ENCODE measurements around the gene PIGN.

Gene PIGN

DNA sequence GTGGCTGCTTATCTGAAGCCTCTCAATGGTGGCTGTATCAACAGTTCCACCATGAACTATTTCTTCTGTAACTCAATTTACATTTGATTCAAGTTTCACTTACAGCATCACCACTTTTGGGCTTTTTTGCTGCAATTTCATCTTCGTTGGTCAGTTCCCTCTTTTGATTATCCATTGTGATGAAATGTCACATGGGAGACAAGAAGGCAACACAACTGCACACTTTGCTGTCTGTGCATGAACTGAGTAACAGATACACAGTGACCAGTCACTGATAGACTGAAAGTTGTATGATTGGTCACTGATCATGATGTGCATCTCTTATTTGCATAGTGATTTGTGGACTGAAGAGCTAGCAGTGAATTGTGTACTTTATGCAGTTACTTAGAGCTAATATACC lies 163.3 kb downstream of the PIGN start:
- no peak for DNase-seq (ENCODE audit: extremely low read depth in 1 of 2, low read depth in 1 of 2)

DNA sequence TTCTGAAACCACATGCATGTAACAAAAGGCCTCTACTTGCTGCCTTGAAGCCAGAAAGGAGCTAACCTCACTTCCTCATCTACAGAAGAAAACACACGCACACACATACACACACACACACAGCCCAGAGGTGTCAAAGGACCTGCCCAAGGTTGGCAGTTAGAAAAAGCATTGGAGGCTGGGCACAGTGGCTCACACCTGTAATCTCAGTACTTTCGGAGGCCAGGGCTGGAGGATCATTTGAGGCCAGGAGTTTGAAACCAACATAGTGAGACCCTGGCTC lies 168.2 kb downstream of the PIGN start:
- DNase-seq (ENCODE audit: extremely low read depth in 1 of 2, low read depth in 1 of 2) = no peak

DNA sequence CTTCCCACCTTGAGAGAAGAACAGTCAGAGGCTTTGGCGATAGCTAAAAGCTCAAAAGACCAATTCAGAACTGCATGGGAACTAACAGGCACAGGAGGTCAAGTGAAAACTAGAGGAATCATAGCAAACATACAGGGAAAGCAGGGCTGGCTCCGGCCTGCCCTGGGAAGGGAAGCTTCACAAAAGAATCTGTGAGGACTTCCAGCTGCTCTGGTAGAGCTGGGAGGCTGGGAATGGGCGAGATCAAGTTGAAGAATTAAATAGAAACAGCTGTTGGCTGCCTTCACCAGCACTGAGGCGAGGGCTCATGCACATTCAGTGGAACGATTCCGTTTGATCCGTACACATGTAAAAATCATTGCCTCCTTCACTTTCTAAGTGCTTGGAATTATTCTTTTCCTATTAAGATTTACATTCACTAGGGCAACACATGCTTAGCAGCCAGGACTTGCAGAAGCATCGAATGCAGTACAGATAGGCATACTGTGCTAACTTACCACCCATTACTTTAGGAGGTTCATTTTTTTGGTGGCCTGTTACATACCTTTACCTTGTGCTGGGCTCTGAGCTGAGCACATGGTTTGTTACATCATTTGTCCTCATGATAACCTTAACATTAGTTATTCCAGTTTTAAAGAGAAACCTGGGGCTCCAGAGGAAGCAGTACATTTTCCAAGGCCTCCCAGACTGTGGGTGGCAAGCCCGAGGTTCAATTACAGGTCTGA lies 168.7 kb downstream of the PIGN start:
- DNase-seq (ENCODE audit: extremely low read depth in 1 of 2, low read depth in 1 of 2) = no peak

DNA sequence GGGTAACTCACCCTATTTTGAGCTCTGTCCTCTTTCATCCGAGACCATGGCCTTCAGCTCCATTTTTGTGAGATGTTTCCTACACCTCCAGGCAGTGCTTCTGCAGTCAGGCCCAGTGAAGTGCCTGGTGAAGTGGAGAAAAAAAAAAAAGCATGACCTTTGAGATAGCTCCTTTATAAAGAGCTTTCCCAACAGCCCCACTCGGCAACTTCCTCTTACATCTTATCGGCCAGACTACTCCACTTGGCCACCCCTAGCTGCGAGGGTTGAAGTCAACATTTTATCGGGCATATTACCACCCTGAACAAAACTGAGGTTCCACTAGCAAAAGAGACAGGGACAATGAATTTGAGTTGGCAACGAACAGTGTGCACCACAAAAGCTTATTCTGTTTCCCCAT lies 169.2 kb downstream of the PIGN start:
- no peak for DNase-seq (ENCODE audit: extremely low read depth in 1 of 2, low read depth in 1 of 2)

DNA sequence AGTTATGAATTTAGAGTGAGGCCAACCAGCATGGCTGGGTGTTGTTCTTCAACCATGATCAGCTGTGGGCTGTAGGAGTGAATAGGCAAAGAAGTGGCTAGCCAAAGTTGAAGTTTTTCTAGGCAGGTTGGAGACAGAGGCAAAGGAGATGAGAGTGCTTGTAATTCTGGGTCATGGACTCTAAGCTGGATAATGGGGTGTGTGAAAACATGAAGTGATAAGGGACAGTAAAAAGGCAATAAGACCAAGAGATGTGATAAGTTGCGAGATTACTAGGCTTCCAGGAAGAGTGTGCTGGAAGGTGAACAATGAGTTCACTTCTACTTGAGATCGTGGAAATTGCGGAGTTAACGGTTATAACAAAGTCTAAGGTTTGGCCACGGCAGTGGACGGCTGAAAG lies 175.4 kb downstream of the PIGN start:
- DNase-seq (ENCODE audit: extremely low read depth in 1 of 2, low read depth in 1 of 2) = no peak

DNA sequence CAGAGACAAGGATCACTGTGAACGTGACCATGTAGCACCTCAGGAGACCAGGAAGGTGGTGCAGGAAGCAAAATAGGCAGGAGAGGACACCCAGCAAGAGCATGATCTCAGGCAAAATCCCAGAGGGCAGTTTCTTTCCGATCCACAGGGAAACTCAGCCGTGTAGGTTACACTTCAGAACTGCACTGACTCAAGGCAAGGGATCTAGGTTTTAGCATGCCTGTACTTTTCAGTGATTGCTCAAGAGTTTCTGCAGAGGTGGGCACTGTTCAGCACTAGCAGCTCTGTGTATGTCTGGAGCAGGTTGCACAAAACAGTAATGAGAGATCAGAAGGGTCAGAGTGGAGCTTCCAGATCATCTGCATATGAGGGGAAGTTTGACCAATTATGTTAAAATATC lies 177.3 kb downstream of the PIGN start:
- no peak for DNase-seq (ENCODE audit: extremely low read depth in 1 of 2, low read depth in 1 of 2)

DNA sequence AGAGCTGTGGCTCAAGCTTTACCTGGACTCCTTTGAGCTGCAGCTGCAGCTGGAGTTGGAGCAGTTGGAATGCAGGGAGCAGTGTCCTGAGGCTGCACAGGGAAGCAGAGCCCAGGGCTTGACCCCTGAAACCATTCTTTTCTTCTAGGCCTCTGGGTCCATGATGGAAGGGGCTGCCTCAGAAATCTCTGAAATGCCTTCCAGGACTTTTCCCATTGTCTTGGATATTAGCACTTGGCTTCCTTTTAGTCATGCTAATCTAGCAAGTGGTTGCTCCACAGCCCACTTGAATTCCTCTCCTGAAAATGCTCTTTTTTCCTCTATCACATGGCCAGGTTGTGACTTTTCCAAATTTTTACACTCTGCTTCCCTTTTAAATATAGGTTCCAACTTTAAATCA lies 185.5 kb downstream of the PIGN start:
- no peak for DNase-seq (ENCODE audit: extremely low read depth in 1 of 2, low read depth in 1 of 2)

DNA sequence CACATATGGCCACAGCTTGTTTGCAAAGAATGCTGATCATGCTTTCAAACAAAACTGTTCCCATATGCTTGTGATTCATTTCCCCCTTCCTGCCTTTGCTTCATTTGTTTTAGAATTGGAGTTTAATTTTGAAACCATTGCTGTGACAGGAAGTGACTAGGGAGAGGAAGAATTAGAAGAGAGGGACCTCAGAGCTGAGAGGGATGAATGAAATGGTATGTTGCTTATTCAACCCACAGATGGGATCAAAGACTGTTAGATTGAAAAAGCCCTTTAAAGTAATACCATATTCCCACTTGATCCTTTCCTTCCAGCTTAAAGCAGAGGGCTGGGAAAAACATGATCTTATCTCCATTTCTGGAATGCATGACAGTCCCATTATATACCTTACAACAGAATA lies 187.9 kb downstream of the PIGN start:
- DNase-seq (ENCODE audit: extremely low read depth in 1 of 2, low read depth in 1 of 2) = no peak

DNA sequence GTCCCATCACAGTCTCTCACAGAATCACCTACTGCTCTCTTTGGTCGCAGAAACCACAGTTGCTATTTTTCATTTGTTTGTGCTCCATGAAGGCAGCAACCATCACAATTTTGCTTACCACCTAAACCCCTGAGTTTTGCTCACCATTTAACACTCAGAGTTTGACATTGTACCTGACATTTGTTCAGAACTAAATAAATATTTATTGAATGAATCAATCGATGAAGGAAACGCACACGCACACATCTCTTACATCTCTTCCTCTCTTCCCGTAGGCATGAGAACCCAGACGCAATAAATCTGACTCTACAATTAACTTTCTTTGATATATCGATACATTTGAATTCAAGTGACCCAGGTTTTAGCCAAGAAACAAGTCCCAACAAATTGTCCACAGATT lies 188.5 kb downstream of the PIGN start:
- no peak for DNase-seq (ENCODE audit: extremely low read depth in 1 of 2, low read depth in 1 of 2)

DNA sequence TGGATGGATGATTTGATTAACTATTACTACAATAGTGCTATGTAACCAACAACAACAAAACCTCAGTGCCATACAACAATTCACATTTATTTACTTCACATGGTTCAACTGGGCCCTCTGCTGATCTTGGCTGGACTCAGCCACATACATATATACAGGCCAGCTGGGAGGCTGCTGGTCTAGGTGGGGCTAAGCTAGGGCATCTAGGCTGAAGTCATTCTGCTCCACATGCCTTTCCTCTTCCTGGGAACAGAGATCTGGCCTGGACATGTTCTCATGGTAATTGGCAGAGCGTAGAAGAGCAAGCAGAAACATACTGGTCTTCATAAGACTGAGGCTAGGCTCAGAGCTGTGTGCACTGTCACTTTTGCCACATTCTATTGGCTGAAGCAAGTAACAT lies 191.2 kb downstream of the PIGN start:
- DNase-seq (ENCODE audit: extremely low read depth in 1 of 2, low read depth in 1 of 2) = no peak

DNA sequence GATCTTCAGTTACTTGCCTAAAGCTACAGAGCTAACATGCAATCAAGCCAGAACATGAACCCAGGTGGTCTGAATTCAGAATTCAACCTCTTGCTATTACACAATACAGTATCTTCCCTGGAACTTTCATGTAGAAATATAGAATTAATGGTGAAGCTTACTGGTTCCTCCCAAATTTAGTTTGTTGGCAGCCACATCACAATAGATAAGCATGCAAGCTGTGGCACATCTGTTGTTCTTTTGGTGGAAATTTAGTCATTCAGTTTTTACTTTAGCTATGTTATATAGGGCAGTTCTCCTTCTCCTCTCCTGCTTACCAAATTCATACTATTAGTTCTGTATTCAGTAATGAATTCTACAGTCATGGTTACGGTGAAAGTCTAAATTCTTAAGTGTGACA lies 193.0 kb downstream of the PIGN start:
- no peak for DNase-seq (ENCODE audit: extremely low read depth in 1 of 2, low read depth in 1 of 2)

DNA sequence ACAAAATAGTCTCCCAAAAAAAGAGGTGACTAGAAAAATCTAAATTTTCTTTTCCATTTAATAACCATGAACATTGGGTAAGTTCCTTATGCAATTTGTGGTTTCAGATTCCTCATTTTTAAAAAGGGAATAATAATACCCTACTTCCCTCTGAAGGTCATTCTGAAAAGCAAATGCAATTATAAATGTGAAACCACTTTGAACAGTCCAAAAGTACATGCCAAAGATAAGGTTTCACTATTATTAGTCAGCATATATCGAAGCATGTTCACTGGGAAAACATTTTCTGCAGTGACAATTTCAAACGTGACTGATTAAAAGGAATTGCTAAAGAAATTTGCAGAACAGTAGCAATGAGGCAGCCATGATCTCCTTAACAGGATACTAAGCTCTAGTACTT lies 193.9 kb downstream of the PIGN start:
- no peak for DNase-seq (ENCODE audit: extremely low read depth in 1 of 2, low read depth in 1 of 2)

DNA sequence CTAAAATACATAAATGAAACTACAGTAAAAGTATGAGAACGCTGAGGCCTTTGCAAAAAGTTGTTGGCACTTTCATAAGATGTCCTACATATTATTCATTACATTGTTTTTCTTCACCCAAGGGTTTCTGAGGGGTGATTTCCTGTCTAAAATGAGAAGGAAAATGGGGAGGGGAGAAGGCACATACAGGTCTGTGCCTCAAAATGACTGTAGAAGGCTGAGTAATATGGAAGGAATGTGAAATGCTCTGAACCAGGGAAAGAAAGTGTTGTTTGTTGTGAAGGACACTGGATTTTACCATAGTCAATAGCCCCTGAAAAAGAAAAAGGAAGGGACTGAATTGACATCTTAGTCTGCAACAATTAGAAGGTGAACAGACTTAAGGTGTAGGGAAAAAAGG lies 194.6 kb downstream of the PIGN start:
- no peak for DNase-seq (ENCODE audit: extremely low read depth in 1 of 2, low read depth in 1 of 2)

DNA sequence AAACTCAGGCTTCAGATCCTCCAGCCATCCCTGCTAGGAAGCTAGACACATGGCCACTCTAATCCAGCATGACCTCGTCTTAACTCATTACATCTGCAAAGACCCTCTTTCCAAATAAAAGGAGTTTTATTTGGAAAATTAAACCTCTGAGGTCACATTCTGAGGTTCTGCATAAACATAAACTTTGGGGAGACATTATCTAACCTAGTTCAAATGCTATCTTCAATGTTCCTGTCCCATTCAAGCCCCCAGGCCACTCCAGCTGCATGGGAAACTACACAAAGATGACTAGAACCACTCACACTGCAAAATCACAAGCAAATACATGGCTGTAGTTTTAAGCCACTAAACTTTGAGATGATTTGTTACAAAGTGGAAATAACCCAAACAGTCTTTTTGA lies 195.0 kb downstream of the PIGN start:
- no peak for DNase-seq (ENCODE audit: extremely low read depth in 1 of 2, low read depth in 1 of 2)

DNA sequence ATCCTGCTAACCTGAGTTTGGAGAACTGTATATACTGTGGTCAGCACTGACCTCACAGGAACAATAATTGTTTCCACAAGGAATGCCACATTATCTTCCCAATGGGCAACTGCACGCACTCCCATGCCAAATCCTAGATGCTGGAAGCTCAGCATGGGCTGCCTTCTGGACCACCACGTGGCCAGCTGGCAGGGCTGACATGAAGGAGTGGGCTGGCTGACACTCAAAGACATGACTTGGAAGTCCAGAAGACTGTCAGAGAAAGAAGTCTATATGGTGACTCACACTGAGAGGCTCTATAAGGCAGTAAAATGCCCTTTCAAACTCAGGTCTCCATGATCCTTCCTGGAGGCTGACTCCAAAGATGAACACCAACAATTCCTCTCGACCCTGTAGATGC lies 195.7 kb downstream of the PIGN start:
- DNase-seq (ENCODE audit: extremely low read depth in 1 of 2, low read depth in 1 of 2) = no peak

Measured in stimulated activated CD8-positive, alpha-beta memory T cell treated with anti-CD3 and anti-CD28 coated beads, Interleukin-7, amount 100 ng/mL, for 48 hours (primary cell).